ENCODE measurements around the gene ELOF1. TPM values are rescaled to one million over a fixed set of nuclear protein-coding genes. Genes with fewer than 3 reads are reported as not detected.
A peak's percentile ranks its signal among the peaks of the same experiment; 100 is the strongest.

The ELOF1 gene
- total RNA-seq, 4 donors from 2014 or later = 18.7 to 57.0 (median 30.9) TPM

- Histone ChIP-seq H3K27me3 (no peaks in the 10 kb centered on the region), H3K4me1 (peaks cover 0 to 9% of the 10 kb centered on the region in 2 donors), H3K36me3 (no peaks in the 10 kb centered on the region), H3K27ac (peak within 1 kb of the TSS; percentile 78 to 98 (median 87)), H3K4me3 (replicated peaks in 1 of 3) (peak within 1 kb of the TSS; percentile 40 to 98 (median 56)), H3K9me3 (no peaks in the 10 kb centered on the region)
- WGBS, 2 donors = 1% methylated on average over 13 of the region's 65 CpGs; no CpG with 5 or more reads in 1 of the 2 donors
- intact Hi-C loops (cut with DNase I) = no loop called here
- peak; percentile 89 to 95 for DNase-seq
- TF ChIP-seq CTCF (IDR thresholded peaks at IDR 0.05) (no peak), POLR2A (IDR thresholded peaks at IDR 0.05) (peak in 1 of 2 donors; percentile 40)
These were observed 53.4 kb downstream of the ELOF1 start, which contains the start of gene ZNF653 for GRCh38 chr19:11505504-11506100. Gene ZNF653, minus strand, starts transcription at chr19:11505839. Its CDS starts 53 bp downstream, at chr19:11505786.

GRCh38 chr19:11505032-11505503 lies 54.0 kb downstream of the ELOF1 start:
- TF ChIP-seq CTCF (IDR thresholded peaks at IDR 0.05) (no peak), POLR2A (IDR thresholded peaks at IDR 0.05) (no peak)
- no peaks in the 10 kb centered on the region for H3K9me3 ChIP-seq

DNA sequence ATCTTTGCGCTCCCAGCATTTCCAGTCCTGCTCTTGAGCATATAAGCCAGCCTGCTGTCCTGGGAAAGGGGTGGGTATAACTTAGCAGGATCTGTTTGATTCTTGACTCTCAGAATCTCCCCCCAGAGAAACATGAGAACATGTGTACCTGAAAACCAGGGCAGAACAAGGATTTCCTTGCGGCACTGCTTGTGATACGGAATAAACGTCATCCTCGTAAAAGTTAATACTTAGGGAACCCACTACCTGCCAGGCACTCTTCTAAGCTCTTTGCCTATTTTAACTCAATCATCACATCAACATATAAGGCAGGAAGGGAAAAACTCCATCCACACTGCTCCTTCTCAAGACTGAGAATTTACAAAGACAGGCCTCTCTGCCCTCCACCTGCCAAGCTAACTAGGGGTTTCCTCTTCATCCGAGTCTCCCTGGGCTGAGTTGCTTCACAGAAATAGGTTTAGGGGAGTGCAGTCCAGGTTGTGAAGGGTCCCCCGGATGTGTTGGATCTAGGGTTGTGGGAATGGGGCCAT lies 54.5 kb downstream of the ELOF1 start:
- TF ChIP-seq POLR2A (IDR thresholded peaks at IDR 0.05) (no peak), CTCF (IDR thresholded peaks at IDR 0.05) (no peak)
- Histone ChIP-seq H3K27me3 (no peaks in the 10 kb centered on the region), H3K4me3 (replicated peaks in 1 of 3) (peak overlapping the region in 1 of 3 donors; percentile 98), H3K36me3 (no peaks in the 10 kb centered on the region), H3K27ac (peak overlapping the region in 1 of 3 donors; percentile 98), H3K9me3 (no peaks in the 10 kb centered on the region), H3K4me1 (peaks cover 0 to 9% of the 10 kb centered on the region in 2 donors)
- no peak for DNase-seq
- WGBS, 2 donors = 54 to 56% methylated on average over 7 of the region's 7 CpGs
- intact Hi-C loops (cut with DNase I) = no loop called here

More at GRCh38 chr19:11505032-11505503, 54.0 kb downstream of the ELOF1 start:
- peak overlapping the region; percentile 40 to 98 (median 56) for H3K4me3 ChIP-seq (replicated peaks in 1 of 3)
- 3 to 14% methylated on average over 3 to 16 of the region's 33 CpGs for WGBS, 2 donors
- H3K4me1 ChIP-seq = peaks cover 0 to 9% of the 10 kb centered on the region in 2 donors
- peak; percentile 98 to 99 for DNase-seq
- peak overlapping the region; percentile 78 to 98 (median 87) for H3K27ac ChIP-seq
- intact Hi-C loops (cut with DNase I) = no loop called here
- H3K27me3 ChIP-seq = no peaks in the 10 kb centered on the region
- no peaks in the 10 kb centered on the region for H3K36me3 ChIP-seq

Small RNA genes within 50 kb of the gene (small RNA-seq; reads per million reads assigned to genes)
- not detected for gene RN7SL833P

Other genes with a start within 250 kb of the ELOF1 start
- 10 to 100 TPM; 14.8 to 30.3 (median 20.6) TPM for gene RAB3D, start 219.6 kb downstream of the ELOF1 start, total RNA-seq
- gene TMEM205, start 213.0 kb downstream of the ELOF1 start, total RNA-seq = 1,000 to 10,000 TPM in 1 of 4 donors, 100 to 1,000 TPM in 3; 266 to 1,029 (median 650) TPM
- gene CCDC159, start 212.7 kb downstream of the ELOF1 start, total RNA-seq = 10 to 100 TPM; 27.0 to 36.9 (median 34.5) TPM
- 10 to 100 TPM in 1 of 4 donors, 1 to 10 TPM in 3; 6.0 to 18.4 (median 8.9) TPM for gene PLPPR2, start 203.8 kb downstream of the ELOF1 start, total RNA-seq
- 1 to 10 TPM; 2.3 to 4.3 (median 3.4) TPM for gene SWSAP1, start 184.6 kb downstream of the ELOF1 start, total RNA-seq
- 10 to 100 TPM; 16.8 to 48.0 (median 31.3) TPM for gene EPOR, start 174.9 kb downstream of the ELOF1 start, total RNA-seq
- 100 to 1,000 TPM in 2 of 4 donors, 10 to 100 TPM in 2; 63.4 to 136 (median 101) TPM for gene RGL3, start 139.9 kb downstream of the ELOF1 start, total RNA-seq
- gene ODAD3, start 124.1 kb downstream of the ELOF1 start, total RNA-seq = 1 to 10 TPM in 3 of 4 donors, under 1 TPM in 1; 0.96 to 6.8 (median 3.8) TPM
- gene PRKCSH, start 123.6 kb downstream of the ELOF1 start, total RNA-seq = 100 to 1,000 TPM; 142 to 198 (median 178) TPM
- not detected for gene ELAVL3, start 78.2 kb downstream of the ELOF1 start, total RNA-seq
- 10 to 100 TPM; 13.6 to 41.7 (median 14.2) TPM for gene ZNF653, start 53.4 kb downstream of the ELOF1 start, total RNA-seq
- gene ECSIT, start 30.1 kb downstream of the ELOF1 start, total RNA-seq = 10 to 100 TPM; 36.5 to 77.5 (median 68.9) TPM
- 10 to 100 TPM in 2 of 4 donors, 1 to 10 TPM in 2; 6.3 to 21.6 (median 8.7) TPM for gene CNN1, start 20.4 kb downstream of the ELOF1 start, total RNA-seq
- gene ACP5, start 18.4 kb upstream of the ELOF1 start, total RNA-seq = 1 to 10 TPM; 4.9 to 8.4 (median 6.2) TPM
- 10 to 100 TPM; 14.5 to 24.3 (median 21.7) TPM for gene ZNF627, start 38.3 kb upstream of the ELOF1 start, total RNA-seq
- 10 to 100 TPM in 1 of 4 donors, 1 to 10 TPM in 3; 7.4 to 11.7 (median 9.1) TPM for gene ZNF823, start 179.7 kb upstream of the ELOF1 start, total RNA-seq
- gene ZNF441, start 207.8 kb upstream of the ELOF1 start, total RNA-seq = 10 to 100 TPM; 17.8 to 56.4 (median 24.2) TPM
- gene ZNF491, start 239.3 kb upstream of the ELOF1 start, total RNA-seq = 1 to 10 TPM; 2.9 to 3.2 (median 3.1) TPM